NOMO-1 treated with dmso at 0.1 percent for 144 hours (cell line): ENCODE measurements around the gene CBX6.
"Not testable (repeated sequence)": the region's sequence is repeated elsewhere in the genome, so short reads cannot be mapped to it uniquely, and the experiment has no call there.

Experiments
- DNase-seq: peaks from one replicate; lab custom pipeline; 2025; ENCODE audit not compliant: unreplicated experiment; lab: John Stamatoyannopoulos, UW

Gene CBX6

GRCh38 chr22:38872172-38872830 lies at the start of gene CBX6:
CBX6 (minus strand) TSS chr22:38872216; CDS start chr22:38872190, 26 bp downstream.
- DNase-seq = peak; percentile 80

DNA sequence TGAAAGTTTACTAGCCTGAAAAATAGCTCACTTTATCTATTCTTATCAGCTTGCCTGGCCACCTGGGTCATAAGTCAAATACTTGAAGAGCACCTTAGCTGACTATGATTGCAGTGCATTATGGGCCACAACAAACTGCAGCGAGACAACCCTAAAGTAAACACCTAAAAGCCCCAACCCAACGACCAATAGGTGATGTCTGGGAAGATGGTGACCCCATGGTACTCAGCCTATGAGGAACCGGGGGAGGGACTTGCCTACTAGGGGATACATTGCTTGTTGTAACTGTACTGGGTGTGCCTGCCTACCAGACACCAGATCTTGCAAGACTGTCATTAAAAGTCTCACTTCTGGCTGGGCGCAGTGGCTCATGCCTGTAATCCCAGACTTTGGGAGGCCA lies 49.8 kb upstream of the CBX6 start:
- no peak for DNase-seq

- no peak for DNase-seq
These were observed 49.1 kb upstream of the CBX6 start for GRCh38 chr22:38921120-38921519.

GRCh38 chr22:38919631-38920190 lies 47.7 kb upstream of the CBX6 start:
- DNase-seq = no peak

DNA sequence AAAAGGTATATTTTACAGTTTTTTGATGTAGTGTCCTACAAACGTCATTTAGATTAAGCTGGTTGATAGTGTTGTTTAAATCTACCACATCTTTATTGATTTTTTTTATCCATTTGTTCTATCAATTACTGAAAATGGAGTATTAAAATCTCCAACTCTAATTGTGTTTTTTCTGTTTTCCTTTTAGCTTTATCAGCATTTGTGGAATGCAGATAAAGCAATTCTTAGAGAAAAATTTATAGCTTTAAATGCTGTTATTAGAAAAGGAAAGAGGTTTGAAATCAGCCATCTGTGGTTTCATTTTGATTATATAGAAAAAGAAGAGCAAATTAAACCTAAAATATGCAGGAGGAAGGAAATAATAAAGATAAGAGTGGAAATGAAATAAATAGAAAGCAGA lies 39.4 kb upstream of the CBX6 start:
- DNase-seq = no peak

- no peak for DNase-seq
These were observed 35.8 kb upstream of the CBX6 start for GRCh38 chr22:38907767-38908166.

DNA sequence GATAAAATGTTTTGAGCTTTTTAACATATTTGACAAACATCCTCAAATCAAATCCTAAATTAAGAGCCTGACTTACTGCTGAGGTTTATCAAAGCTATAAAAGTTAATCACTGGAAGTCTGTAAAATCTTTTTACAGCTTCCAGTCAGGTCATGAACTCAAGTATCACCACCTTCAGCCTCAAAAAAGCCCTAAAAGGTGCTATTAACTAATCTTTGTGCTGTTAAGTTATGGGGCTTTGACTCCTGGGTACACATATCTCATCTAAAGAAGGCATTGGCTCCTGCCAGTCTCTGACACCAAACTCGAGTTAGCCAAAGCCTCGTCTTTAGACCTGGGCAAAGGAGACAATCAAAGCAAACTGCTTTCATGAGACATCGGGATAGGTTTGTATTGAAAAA lies 34.0 kb upstream of the CBX6 start:
- no peak for DNase-seq

GRCh38 chr22:38904052-38904617 lies 32.1 kb upstream of the CBX6 start:
- not testable (repeated sequence) for DNase-seq

DNA sequence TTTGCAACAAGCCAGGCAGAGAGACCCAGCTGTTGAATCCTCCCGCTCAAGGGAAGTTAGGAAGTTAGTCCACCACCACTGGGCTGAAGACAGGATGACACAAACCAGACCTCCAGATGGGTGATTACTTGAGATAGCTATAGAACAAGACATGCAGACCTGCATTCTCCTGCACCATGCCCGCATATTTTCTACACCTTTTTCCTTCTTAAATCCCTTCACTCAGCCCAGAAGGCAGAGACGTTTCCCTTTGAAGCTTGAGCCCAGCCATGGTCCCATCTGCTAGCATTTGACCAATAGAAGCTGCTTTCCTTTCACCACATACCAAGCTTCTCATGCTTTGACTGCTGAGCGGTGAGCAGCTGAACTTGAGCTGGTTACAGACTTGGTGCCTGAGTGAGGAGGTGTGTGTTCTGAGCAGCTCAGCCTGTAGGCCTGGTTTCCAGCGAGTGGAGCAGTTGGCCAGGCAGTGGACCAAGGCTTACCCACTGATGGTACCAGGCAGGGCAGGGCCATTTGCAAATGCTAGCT lies 29.2 kb upstream of the CBX6 start:
- DNase-seq = peak; percentile 35

DNA sequence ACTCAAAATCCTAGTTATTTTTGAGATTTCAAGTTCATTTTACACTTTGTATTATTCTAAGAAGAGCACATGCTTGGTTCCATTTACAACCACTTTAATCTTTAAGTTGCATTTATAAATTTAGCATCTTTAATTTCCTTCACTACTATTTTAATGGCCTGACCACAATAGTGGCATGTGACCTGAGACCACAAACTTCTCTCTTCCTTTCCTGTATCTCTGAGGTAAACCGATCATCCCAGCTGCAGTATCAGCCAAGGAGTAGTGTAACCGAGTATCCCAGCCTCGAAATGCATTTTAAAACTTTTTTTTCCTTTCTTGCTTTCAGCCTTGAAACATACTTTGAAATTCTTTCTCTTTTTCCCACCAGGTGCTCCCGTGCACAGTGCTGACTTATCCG lies 28.7 kb upstream of the CBX6 start:
- no peak for DNase-seq

GRCh38 chr22:38891256-38891655 lies 19.2 kb upstream of the CBX6 start:
- DNase-seq = no peak

GRCh38 chr22:38890377-38890776 lies 18.4 kb upstream of the CBX6 start:
- no peak for DNase-seq

GRCh38 chr22:38886333-38886732 lies 14.3 kb upstream of the CBX6 start:
- DNase-seq = no peak

GRCh38 chr22:38882972-38883622 lies 11.1 kb upstream of the CBX6 start:
- no peak for DNase-seq

GRCh38 chr22:38881997-38882879 lies 10.2 kb upstream of the CBX6 start:
- no peak for DNase-seq

DNA sequence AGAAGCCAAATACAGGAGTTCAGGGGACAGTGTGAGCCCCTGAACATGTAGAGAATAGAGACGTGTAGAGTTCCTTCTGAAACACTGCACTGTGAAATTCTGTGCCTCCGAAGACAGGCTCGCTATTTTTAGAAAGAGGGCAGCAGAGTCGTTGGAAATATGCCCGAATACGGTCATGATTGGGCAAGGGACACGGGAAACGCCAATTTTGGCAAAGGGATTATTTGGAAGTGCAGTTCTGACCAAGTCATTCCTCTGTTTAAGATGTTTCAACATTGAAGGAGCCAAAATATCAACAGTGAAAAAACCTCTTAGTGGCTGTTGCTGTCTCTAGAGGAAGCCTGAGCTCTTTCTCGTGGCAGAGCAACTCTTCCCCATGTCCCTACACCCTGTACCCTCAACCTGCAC lies 9.5 kb upstream of the CBX6 start:
- DNase-seq = no peak

DNA sequence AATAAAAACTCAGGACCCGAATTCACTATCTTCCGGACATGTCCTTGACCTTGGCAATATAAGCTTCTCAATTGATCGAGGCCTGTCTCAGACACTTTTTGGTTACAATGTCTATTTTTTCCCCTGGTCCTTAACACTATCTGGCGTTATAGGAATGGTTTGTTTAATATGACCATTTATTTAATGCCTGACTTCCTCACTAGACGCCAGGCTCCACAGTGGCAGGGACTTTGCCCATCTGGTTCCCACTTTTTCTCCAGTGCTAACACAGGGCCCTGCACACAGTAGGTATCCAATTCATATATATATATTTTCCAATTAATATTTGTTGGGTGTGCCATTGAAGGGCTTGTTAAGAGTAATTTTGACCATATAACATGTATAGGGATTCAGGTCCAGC lies 7.9 kb upstream of the CBX6 start:
- no peak for DNase-seq

DNA sequence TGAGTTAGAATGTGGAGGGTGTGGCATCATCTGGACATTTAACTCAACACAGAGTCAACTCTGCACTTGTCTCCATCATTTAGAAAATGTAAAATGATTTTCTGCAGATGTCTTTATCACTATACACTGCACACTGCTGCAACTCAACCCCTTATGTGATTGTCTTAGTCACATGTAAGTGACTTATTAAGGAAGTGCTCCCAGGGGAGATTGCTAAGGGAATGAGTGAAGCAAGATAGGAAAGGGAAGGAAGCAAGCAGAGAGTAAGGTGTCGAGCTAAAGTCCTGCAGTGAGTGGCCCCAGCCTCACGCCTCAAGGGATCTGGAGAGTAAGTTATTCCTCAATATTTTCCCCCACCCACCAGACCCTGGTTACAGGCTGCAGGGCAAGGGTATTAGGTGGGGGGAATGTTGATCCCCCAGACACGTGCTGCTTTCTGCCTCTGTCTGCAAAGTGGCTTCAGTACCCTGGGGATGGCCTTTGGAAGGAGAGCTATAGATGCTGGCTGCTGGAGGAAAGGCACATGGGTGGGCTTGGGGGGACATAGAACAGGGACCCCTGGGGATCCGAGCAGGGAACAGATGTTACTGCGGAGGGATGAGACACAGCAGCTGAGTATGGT lies 7.2 kb upstream of the CBX6 start:
- no peak for DNase-seq

GRCh38 chr22:38878001-38878400 lies 6.0 kb upstream of the CBX6 start:
- no peak for DNase-seq

DNA sequence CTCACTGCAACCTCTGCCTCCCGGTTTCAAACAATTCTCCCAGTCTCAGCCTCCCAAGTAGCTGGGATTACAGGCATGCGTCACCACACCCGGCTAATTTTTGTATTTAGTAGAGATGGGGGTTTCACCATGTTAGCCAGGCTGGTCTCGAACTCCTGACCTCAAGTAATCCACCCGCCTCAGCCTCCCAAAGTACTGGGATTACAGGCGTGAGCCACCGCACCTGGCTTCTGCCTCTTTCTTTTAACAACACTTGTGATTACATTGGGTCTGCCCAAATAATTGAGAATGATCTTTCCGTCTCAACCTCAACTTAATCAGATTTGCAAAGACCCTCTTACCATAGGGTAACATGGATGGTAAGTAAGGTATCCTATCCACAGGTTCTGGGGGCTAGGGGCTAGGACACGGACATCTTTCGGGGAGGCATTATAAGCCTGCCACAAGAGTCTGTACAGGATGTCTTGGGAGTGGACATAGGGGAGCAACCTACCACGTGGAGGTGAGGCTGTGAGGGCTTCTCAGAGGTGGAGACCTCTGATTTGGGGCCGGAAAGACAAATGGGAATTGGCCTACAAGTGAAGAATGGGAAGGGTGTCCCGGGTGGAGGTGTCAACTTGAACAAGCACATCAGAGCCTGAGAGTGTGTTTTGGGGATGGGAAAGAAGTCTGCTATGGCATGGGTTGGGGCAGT lies 2.7 kb upstream of the CBX6 start:
- DNase-seq = no peak
